Ovary (tissue), 10 donors: Measurements from ENCODE around the gene PRTG. TPM values are rescaled to one million over a fixed set of nuclear protein-coding genes. Genes with fewer than 3 reads are reported as not detected.

Experiments used
- DNase-seq, 5 donors: peaks; one replicate each; pipeline ENCODE4 v3.0.0-alpha.2; 2019 to 2020
- H3K27ac ChIP-seq, 2 donors: fragments of 200-600 bp; one replicate each; pipeline versions ENCODE4 v1.5.1 to v1.8.0; 2019 to 2022
- H3K27me3 ChIP-seq: fragments of 200-600 bp; one replicate; pipeline ENCODE4 v1.8.0; 2022
- H3K36me3 ChIP-seq: fragments of 200-600 bp; sonication (generic); one replicate; pipeline ENCODE4 v1.5.1; 2019
- H3K4me1 ChIP-seq: one replicate; pipeline ENCODE4 v1.8.1; 2013; ENCODE audit warnings: mild to moderate bottlenecking, moderate library complexity; ENCODE audit not compliant: insufficient read depth
- H3K4me3 ChIP-seq: fragments of 200-600 bp; sonication (generic); one replicate; pipeline ENCODE4 v1.5.1; 2017
- H3K9me3 ChIP-seq, 2 donors: fragments of 200-600 bp in 1 of 2; sonication (generic) in 1 of 2; one replicate each; pipeline versions ENCODE4 v1.5.1 to v1.8.1; 2013 to 2019; ENCODE audit warnings: mild to moderate bottlenecking in 1 of 2, moderate library complexity in 1 of 2
- EP300 ChIP-seq: sonication (generic); formaldehyde crosslinking; IDR thresholded peaks from one replicate; pipeline ENCODE4 v1.6.1; 2017; ENCODE audit warnings: antibody characterized with exemption
- POLR2A ChIP-seq: fragments of 450-650 bp; IDR thresholded peaks from one replicate; pipeline ENCODE4 v1.6.1; 2017; ENCODE audit warnings: antibody characterized with exemption, mild to moderate bottlenecking, moderate library complexity
- WGBS, 3 donors: extraction: QIAGEN DNeasy Blood & Tissue Kit in 1 of 3; methylation state at CpG; one replicate each; pipeline versions ENCODE4 v1.1.5 to v1.1.7; 2013 to 2017; 5-methylcytosine and 5-hydroxymethylcytosine counted together
- intact Hi-C, 4 donors: fragments of 100-400 bp; cut with DNase I; formaldehyde crosslinking; loops; one replicate each; pipeline versions ENCODE4 v1.11.0 to v1.15.1; 2022 to 2023
- long read RNA-seq, 3 donors: library from polyadenylated mRNA in 2 of 3; unstranded in 2 of 3; transcript quantifications; one replicate each; pipeline ENCODE4 v2.0.0 and lab custom pipeline, GENCODE V29; 2021 to 2026
- polyA plus RNA-seq, 2 donors: library from polyadenylated mRNA; stranded (reverse); fragments of 200-250 nt in 1 of 2; fragments of 350-450 nt in 1 of 2; fragmentation: Illumina TruSeq in 1 of 2; extraction: RNeasy Lipid Tissue Mini Kit (QIAGEN cat#74804) in 1 of 2; gene quantifications; one replicate each; pipeline ENCODE4 v1.2.3, GENCODE V29; 2013 to 2014
- total RNA-seq, 7 donors: library from RNA; depleted of rRNA in 2 of 7; stranded (reverse); fragments of >200 nt in 2 of 7; fragmentation: NEBNext Ultra II Directional in 3 of 7; extraction: Animal tissue kit (Norgen Biotek cat#: 25700) in 3 of 7; gene quantifications; one replicate each; pipeline versions ENCODE4 v1.1.0 to v1.2.4, GENCODE V29; 2016 to 2023
- TF ChIP-seq, protein P1 (sequence below), 3 donors: fragments of 450-650 bp in 2 of 3; fragments of 200-600 bp in 1 of 3; IDR thresholded peaks; one replicate each; pipeline versions ENCODE4 v1.5.1 to v1.8.0; 2016 to 2022; ENCODE audit warnings: antibody characterized with exemption in 3 of 3, mild to moderate bottlenecking in 1 of 3
- donor health status: DM: no; HTN: no; CAD: no; lungs with moderate emphysema.
- donor health status: DM: no; HTN: no; CAD: no.
- donor health status: Bipolar disorder and iron deficiency.
- donor health status: DM: yes; HTN: yes; CAD: no.
- donor health status: DM: no; HTN: no; CAD: no.
- donor health status: DM: yes; HTN: yes; CAD: no.

PRTG gene, protein sequence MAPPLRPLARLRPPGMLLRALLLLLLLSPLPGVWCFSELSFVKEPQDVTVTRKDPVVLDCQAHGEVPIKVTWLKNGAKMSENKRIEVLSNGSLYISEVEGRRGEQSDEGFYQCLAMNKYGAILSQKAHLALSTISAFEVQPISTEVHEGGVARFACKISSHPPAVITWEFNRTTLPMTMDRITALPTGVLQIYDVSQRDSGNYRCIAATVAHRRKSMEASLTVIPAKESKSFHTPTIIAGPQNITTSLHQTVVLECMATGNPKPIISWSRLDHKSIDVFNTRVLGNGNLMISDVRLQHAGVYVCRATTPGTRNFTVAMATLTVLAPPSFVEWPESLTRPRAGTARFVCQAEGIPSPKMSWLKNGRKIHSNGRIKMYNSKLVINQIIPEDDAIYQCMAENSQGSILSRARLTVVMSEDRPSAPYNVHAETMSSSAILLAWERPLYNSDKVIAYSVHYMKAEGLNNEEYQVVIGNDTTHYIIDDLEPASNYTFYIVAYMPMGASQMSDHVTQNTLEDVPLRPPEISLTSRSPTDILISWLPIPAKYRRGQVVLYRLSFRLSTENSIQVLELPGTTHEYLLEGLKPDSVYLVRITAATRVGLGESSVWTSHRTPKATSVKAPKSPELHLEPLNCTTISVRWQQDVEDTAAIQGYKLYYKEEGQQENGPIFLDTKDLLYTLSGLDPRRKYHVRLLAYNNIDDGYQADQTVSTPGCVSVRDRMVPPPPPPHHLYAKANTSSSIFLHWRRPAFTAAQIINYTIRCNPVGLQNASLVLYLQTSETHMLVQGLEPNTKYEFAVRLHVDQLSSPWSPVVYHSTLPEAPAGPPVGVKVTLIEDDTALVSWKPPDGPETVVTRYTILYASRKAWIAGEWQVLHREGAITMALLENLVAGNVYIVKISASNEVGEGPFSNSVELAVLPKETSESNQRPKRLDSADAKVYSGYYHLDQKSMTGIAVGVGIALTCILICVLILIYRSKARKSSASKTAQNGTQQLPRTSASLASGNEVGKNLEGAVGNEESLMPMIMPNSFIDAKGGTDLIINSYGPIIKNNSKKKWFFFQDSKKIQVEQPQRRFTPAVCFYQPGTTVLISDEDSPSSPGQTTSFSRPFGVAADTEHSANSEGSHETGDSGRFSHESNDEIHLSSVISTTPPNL
- total RNA-seq (1 to 10 TPM; 3.3 to 9.4 (median 6.7) TPM), polyA plus RNA-seq (1 to 10 TPM; 1.2 to 2.5 TPM)
- long read RNA-seq, donor 1, partial matches to known transcripts, result 0 of 1 reads
- long read RNA-seq, donor 1, other reads (novel, unspliced or antisense), result 1 of 1 reads
- long read RNA-seq, donor 2, full-length matches to known transcripts, result 4 of 4 reads
- long read RNA-seq, donor 2, partial matches to known transcripts, result 0 of 4 reads
- long read RNA-seq, donor 2, other reads (novel, unspliced or antisense), result 0 of 4 reads
- long read RNA-seq, donor 3, partial matches to known transcripts, result 1 of 3 reads
- long read RNA-seq, donor 3, other reads (novel, unspliced or antisense), result 1 of 3 reads

DNA sequence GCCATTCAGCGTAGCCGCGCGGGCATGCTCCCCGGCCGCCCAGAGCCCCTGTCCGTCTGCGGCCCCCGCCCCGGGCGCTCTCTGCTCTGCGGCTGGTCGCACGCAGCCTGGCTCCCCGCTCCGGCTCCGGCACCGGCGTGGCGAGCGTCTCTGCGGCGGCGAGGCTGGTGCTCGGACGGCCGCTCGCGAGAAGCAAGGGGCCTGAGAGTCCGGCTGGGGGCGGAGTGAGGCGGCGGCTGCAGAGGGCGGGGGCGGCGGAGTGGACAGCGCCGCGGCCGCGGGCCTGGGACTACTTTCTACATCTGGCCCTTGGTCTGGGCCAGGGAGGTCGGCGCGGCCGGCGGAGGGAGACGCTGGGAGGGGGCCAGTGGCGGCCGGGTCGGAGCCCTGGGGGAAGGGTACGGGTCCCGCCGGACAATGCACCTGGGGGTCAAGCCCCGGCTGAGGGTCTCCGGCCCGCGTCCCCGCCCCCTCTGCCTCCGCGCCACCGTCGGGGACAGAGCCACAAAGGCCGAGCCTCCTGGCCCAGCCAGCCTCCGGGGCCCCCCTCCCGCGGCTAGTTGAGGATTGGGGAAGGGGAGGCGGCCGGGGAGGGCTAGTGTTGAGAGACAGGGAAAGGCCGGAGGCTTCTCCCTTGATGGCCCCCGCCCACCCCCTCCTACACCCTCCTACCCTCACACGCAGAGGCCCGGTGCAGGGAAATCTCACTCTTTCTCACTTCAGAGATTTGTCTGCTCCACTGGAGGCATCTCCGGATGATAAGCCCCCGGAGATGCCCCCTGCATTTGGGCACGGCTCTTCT lies at the start of gene PRTG:
PRTG (minus strand) TSS at position 226 of the 802 bp plus-strand sequence; CDS start at position 5, 221 bp downstream.
- 0 to 1% (median 1%) methylated on average over 45 to 75 of the region's 75 CpGs for WGBS, 3 donors
- Histone ChIP-seq H3K4me1 (peaks cover 3% of the 10 kb centered on the region), H3K27me3 (no peaks in the 10 kb centered on the region), H3K36me3 (no peaks in the 10 kb centered on the region), H3K9me3 (no peaks in the 10 kb centered on the region), H3K27ac (peak within 1 kb of the TSS; percentile 65 to 82), H3K4me3 (peak within 1 kb of the TSS; percentile 93)
- intact Hi-C loops, result loop anchor here in 1 of 4 donors (5.0 kb wide), 1 partner anchor 1841 kb away; no protein-coding TSS in a partner anchor
- peak; percentile 77 to 90 (median 81) for DNase-seq
- TF ChIP-seq, protein P1, sequence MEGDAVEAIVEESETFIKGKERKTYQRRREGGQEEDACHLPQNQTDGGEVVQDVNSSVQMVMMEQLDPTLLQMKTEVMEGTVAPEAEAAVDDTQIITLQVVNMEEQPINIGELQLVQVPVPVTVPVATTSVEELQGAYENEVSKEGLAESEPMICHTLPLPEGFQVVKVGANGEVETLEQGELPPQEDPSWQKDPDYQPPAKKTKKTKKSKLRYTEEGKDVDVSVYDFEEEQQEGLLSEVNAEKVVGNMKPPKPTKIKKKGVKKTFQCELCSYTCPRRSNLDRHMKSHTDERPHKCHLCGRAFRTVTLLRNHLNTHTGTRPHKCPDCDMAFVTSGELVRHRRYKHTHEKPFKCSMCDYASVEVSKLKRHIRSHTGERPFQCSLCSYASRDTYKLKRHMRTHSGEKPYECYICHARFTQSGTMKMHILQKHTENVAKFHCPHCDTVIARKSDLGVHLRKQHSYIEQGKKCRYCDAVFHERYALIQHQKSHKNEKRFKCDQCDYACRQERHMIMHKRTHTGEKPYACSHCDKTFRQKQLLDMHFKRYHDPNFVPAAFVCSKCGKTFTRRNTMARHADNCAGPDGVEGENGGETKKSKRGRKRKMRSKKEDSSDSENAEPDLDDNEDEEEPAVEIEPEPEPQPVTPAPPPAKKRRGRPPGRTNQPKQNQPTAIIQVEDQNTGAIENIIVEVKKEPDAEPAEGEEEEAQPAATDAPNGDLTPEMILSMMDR (IDR thresholded peaks at IDR 0.05), result no peak
- TF ChIP-seq POLR2A, result peak; percentile 10

DNA sequence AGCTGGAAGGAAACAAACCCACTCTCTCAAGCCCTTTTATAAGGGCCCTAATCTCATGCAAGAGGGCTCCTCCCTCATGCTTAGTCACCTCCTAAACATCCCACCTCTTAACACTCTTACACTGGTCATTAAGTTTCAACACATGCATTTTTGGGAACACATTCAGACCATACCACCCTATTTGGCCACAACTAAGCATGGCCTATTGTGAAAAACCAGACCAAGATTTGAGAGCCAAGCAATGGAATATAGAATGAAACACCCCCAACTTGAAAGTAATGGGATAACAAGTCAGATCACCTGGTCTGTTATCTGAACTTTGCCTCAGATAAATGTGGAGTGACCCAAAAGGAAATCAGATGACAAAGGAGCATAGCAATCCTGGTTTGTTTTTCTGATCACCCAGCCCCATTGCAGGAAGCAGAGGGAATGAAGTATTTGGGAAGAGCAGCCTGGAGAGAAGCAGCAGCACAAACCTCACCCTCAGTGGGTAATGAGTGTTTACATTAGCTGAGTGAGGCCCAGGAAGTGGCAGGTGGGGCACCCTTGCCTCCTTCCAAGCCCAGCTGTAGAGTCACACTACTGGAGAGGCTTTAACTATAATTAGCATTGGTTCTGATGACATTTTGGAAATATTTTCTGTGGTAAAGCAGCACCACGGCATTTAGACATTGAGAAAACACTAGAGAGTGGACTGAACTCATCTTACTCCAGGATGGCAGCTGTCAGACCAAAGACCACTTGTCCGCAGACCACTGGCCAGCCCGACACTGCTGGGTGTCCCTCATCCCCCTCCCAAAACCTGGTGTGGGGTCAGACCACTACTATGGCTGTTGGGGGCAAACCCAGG lies 48.8 kb upstream of the PRTG start:
- Histone ChIP-seq H3K4me3 (no peak overlapping the region), H3K27me3 (no peaks in the 10 kb centered on the region), H3K27ac (no peak overlapping the region), H3K9me3 (peaks cover 0 to 3% of the 10 kb centered on the region in 2 donors), H3K36me3 (no peaks in the 10 kb centered on the region), H3K4me1 (no peaks in the 10 kb centered on the region)
- no peak for DNase-seq
- 89 to 96% (median 95%) methylated on average over 3 of the region's 3 CpGs for whole genome bisulfite sequencing, 3 donors
- TF ChIP-seq EP300 (no peak), POLR2A (no peak)
- TF ChIP-seq, protein P1 (IDR thresholded peaks at IDR 0.05), result no peak
- intact Hi-C loops, result no loop called here

DNA sequence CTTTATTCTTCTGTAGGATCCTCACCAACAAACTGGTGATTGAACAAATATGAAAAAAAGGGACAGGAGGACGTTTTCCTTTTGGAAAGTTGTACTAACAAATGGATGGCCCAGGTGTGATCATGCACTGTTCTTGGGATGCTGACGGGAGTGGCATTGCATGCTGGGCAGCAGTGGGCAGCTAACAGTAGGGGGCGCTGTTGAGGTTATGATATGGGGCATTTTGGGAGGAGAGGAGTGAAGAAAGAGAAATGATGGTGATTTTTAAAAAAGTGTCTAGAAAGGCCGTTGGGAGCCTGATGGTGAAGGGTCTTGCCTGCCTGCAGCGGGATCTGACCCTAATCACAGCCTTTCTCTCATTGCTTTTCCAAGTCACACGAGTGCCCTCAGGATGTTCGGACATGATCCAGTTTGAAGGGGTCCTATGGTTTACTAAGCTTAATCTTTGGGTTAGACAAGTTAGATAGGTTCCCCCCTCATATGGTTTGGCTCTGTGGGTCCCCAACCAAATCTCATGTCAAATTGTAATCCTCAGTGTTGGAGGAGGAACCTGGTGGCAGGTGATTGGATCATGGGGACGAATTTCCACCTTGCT lies 46.2 kb upstream of the PRTG start:
- TF ChIP-seq POLR2A (no peak), EP300 (no peak)
- TF ChIP-seq, protein P1 (IDR thresholded peaks at IDR 0.05), result no peak
- no peak for DNase-seq
- H3K36me3 ChIP-seq, result no peaks in the 10 kb centered on the region
- intact Hi-C loops, result no loop called here
- no peaks in the 10 kb centered on the region for H3K27me3 ChIP-seq
- no peak overlapping the region for H3K4me3 ChIP-seq
- 83 to 86% (median 84%) methylated on average over 8 of the region's 8 CpGs for WGBS, 3 donors
- H3K27ac ChIP-seq, result no peak overlapping the region
- H3K9me3 ChIP-seq, result peaks cover 0 to 2% of the 10 kb centered on the region in 2 donors
- no peaks in the 10 kb centered on the region for H3K4me1 ChIP-seq
